Esophagus squamous epithelium (tissue), 4 donors: ENCODE results near the gene SMC1A.

Experiments used
- CTCF ChIP-seq, 6 experiments: fragments of 450-650 bp in 4 of 6; fragments of 200-600 bp in 2 of 6; sonication (generic) in 2 of 6; IDR thresholded peaks; one replicate each; pipeline ENCODE4 v1.5.1; 2016 to 2019; ENCODE audit warnings: antibody characterized with exemption in 6 of 6, mild to moderate bottlenecking in 4 of 6, moderate library complexity in 4 of 6
- POLR2A ChIP-seq, 4 donors: fragments of 450-650 bp; IDR thresholded peaks; one replicate each; pipeline ENCODE4 v1.6.1; 2017; ENCODE audit warnings: antibody characterized with exemption in 4 of 4, mild to moderate bottlenecking in 4 of 4, moderate library complexity in 3 of 4

- TF ChIP-seq CTCF (IDR thresholded peaks at IDR 0.05) (no peak), POLR2A (IDR thresholded peaks at IDR 0.05) (no peak)
Measured at GRCh38 chrX:53379008-53379710, 43.3 kb downstream of the SMC1A start.
